Peyer's patch (tissue), 4 donors: Measurements from ENCODE around the gene KANSL1.

Experiments used
- POLR2A ChIP-seq, 2 donors: fragments of 450-650 bp; IDR thresholded peaks; one replicate each; pipeline ENCODE4 v1.5.1; 2017; ENCODE audit warnings: antibody characterized with exemption in 2 of 2, mild to moderate bottlenecking in 2 of 2, moderate library complexity in 2 of 2
- TF ChIP-seq, protein P1 (sequence below), 6 experiments: fragments of 450-650 bp in 4 of 6; fragments of 200-600 bp in 2 of 6; sonication (generic) in 1 of 6; IDR thresholded peaks; one replicate each; pipeline ENCODE4 v1.5.1; 2017 to 2019; ENCODE audit warnings: antibody characterized with exemption in 6 of 6, mild to moderate bottlenecking in 3 of 6, moderate library complexity in 1 of 6

GRCh38 chr17:46027976-46028325, 165.3 kb downstream of the KANSL1 start:
- TF ChIP-seq, protein P1, sequence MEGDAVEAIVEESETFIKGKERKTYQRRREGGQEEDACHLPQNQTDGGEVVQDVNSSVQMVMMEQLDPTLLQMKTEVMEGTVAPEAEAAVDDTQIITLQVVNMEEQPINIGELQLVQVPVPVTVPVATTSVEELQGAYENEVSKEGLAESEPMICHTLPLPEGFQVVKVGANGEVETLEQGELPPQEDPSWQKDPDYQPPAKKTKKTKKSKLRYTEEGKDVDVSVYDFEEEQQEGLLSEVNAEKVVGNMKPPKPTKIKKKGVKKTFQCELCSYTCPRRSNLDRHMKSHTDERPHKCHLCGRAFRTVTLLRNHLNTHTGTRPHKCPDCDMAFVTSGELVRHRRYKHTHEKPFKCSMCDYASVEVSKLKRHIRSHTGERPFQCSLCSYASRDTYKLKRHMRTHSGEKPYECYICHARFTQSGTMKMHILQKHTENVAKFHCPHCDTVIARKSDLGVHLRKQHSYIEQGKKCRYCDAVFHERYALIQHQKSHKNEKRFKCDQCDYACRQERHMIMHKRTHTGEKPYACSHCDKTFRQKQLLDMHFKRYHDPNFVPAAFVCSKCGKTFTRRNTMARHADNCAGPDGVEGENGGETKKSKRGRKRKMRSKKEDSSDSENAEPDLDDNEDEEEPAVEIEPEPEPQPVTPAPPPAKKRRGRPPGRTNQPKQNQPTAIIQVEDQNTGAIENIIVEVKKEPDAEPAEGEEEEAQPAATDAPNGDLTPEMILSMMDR (IDR thresholded peaks at IDR 0.05), result no peak
- TF ChIP-seq POLR2A (IDR thresholded peaks at IDR 0.05), result no peak
